ENCODE data around the gene POLD1. TPM values are rescaled to one million over a fixed set of nuclear protein-coding genes. Genes with fewer than 3 reads are reported as not detected.

The POLD1 gene
- total RNA-seq, 2 donors from 2014 or later: 23.5 to 26.6 TPM

Other genes with a start within 250 kb of the POLD1 start
- not detected for gene IZUMO2, start 221.1 kb upstream of the POLD1 start, total RNA-seq
- not detected for gene MYH14, start 180.7 kb upstream of the POLD1 start, total RNA-seq
- gene KCNC3, start 55.0 kb upstream of the POLD1 start, total RNA-seq: 1 to 10 TPM; 1.4 to 2.0 TPM
- under 1 TPM; 0.73 to 0.99 TPM for gene NAPSA, start 18.7 kb upstream of the POLD1 start, total RNA-seq
- 100 to 1,000 TPM; 208 to 276 TPM for gene NR1H2, start 7.9 kb upstream of the POLD1 start, total RNA-seq
- gene SPIB, start 34.6 kb downstream of the POLD1 start, total RNA-seq: 1 to 10 TPM; 1.9 to 3.0 TPM
- under 1 TPM; 0.07 to 0.08 TPM for gene MYBPC2, start 48.5 kb downstream of the POLD1 start, total RNA-seq
- gene EMC10, start 92.2 kb downstream of the POLD1 start, total RNA-seq: 10 to 100 TPM; 76.6 to 78.5 TPM
- under 1 TPM in 1 of 2 donors, not detected in 1; 0.22 TPM for gene GARIN5A, start 92.5 kb downstream of the POLD1 start, total RNA-seq
- gene JOSD2, start 126.8 kb downstream of the POLD1 start, total RNA-seq: 10 to 100 TPM; 14.9 to 18.0 TPM
- not detected for gene ASPDH, start 129.6 kb downstream of the POLD1 start, total RNA-seq
- not detected for gene LRRC4B, start 184.1 kb downstream of the POLD1 start, total RNA-seq